Adrenal gland (tissue), 12 donors: ENCODE measurements around the gene NR1D2. TPM values are rescaled to one million over a fixed set of nuclear protein-coding genes. Genes with fewer than 3 reads are reported as not detected.
A peak's percentile ranks its signal among the peaks of the same experiment; 100 is the strongest.

Experiments used
- DNase-seq, 7 donors: peaks; one replicate each; pipeline ENCODE4 v3.0.0-alpha.2; 2019 to 2020
- H3K27ac ChIP-seq, 5 donors: fragments of 200-600 bp; sonication (generic) in 4 of 5; 1 replicate in 3 of 5; 2 replicates in 2 of 5; pipeline versions ENCODE4 v1.5.1 to v1.8.0; 2016 to 2020; ENCODE audit warnings: mild to moderate bottlenecking in 1 of 5
- H3K27me3 ChIP-seq: fragments of 200-600 bp; 2 replicates; pipeline ENCODE4 v1.8.0; 2021
- H3K36me3 ChIP-seq, 2 donors: fragments of 200-600 bp; replicated peaks in 1 of 2; 1 replicate in 1 of 2; 2 replicates in 1 of 2; pipeline versions ENCODE4 v1.5.1 to v1.8.0; 2018 to 2022
- H3K4me1 ChIP-seq, 2 donors: fragments of 200-600 bp; replicated peaks in 1 of 2; 1 replicate in 1 of 2; 2 replicates in 1 of 2; pipeline versions ENCODE4 v1.5.1 to v1.8.0; 2018 to 2021
- H3K4me3 ChIP-seq, 4 donors: fragments of 200-600 bp; sonication (generic) in 3 of 4; one replicate each; pipeline ENCODE4 v1.5.1; 2016 to 2018
- H3K9me3 ChIP-seq, 3 donors: fragments of 200-600 bp; sonication (generic) in 1 of 3; replicated peaks in 1 of 3; 1 replicate in 2 of 3; 2 replicates in 1 of 3; pipeline versions ENCODE4 v1.5.1 to v1.8.0; 2016 to 2021
- POLR2A ChIP-seq, 2 donors: fragments of 450-650 bp; IDR thresholded peaks; one replicate each; pipeline ENCODE4 v1.6.1; 2017; ENCODE audit warnings: antibody characterized with exemption in 2 of 2, mild to moderate bottlenecking in 2 of 2, moderate library complexity in 1 of 2
- WGBS, 4 donors: extraction: QIAGEN DNeasy Blood & Tissue Kit in 2 of 4; methylation state at CpG; one replicate each; pipeline versions ENCODE4 v1.1.5 to v1.1.7; 2013 to 2017; 5-methylcytosine and 5-hydroxymethylcytosine counted together
- intact Hi-C, 2 donors: fragments of 100-400 bp; cut with DNase I; formaldehyde crosslinking; loops; one replicate each; pipeline versions ENCODE4 v1.14.1 to v1.15.0; 2022 to 2023
- polyA plus RNA-seq, 3 donors: library from polyadenylated mRNA; stranded (reverse); fragments of 200-250 nt in 2 of 3; fragments of 350-450 nt in 1 of 3; fragmentation: Illumina TruSeq in 1 of 3; extraction: RNeasy Lipid Tissue Mini Kit (QIAGEN cat#74804) in 1 of 3; gene quantifications; one replicate each; pipeline ENCODE4 v1.2.3, GENCODE V29; 2013 to 2014
- total RNA-seq, 9 donors: library from RNA; depleted of rRNA in 4 of 9; stranded (reverse); fragments of >200 nt in 4 of 9; fragments of 120-200 nt in 1 of 9; fragmentation: NEBNext Ultra II Directional in 1 of 9; extraction: Animal tissue kit (Norgen Biotek cat#: 25700) in 1 of 9; gene quantifications; one replicate each; pipeline versions ENCODE4 v1.1.0 to v1.2.4, GENCODE V29; 2013 to 2023
- TF ChIP-seq, protein P1 (sequence below), 6 experiments: fragments of 450-650 bp in 4 of 6; fragments of 200-600 bp in 2 of 6; sonication (generic) in 1 of 6; IDR thresholded peaks; 1 replicate in 5 of 6; 2 replicates in 1 of 6; pipeline versions ENCODE4 v1.5.1 to v1.8.0; 2016 to 2021; ENCODE audit warnings: antibody characterized with exemption in 6 of 6, mild to moderate bottlenecking in 2 of 6, moderate library complexity in 1 of 6
- donor health status: healthy with polysubstance abuse.
- donor health status: Bipolar disorder and iron deficiency.
- donor health status: DM: yes; HTN: yes; CAD: no.
- donor health status: DM: no; HTN: no; CAD: no.
- donor health status: DM: no; HTN: no; CAD: no.
- donor health status: DM: yes; HTN: yes; CAD: no.

NR1D2 gene
- total and polyA plus RNA-seq, 12 donors: 8.7 to 43.4 (median 29.6) TPM

DNA sequence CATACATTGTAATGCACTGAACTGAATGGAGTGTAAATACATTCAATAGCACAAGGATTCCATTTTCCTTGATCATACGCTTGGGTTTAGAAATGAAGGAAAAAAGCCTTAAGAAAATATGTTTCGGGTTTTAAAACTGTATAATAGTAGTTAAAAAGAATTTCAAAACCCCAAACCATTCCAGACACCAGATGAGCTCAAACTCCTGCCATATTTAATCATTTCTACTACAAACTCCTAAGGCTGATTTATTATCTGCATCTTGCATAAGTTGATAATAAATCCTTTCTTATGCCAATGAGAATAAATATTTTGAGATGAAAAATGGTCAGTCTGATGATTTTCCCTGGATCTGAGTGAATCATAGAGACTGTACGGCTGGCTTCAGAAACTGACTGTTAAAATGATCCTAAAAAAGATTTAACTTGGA is 51.0 kb downstream of the NR1D2 start:
- DNase-seq: no peak
- Histone ChIP-seq H3K4me3 (no peak overlapping the region), H3K4me1 (peaks cover 0 to 9% of the 10 kb centered on the region in 2 donors), H3K27ac (no peak overlapping the region), H3K36me3 (no peaks in the 10 kb centered on the region), H3K9me3 (no peaks in the 10 kb centered on the region), H3K27me3 (no peaks in the 10 kb centered on the region)
- intact Hi-C loops: loop anchor here (5.0 to 10.0 kb wide), 3 partner anchors 101 to 241 kb away; no protein-coding TSS in a partner anchor
- TF ChIP-seq, protein P1, sequence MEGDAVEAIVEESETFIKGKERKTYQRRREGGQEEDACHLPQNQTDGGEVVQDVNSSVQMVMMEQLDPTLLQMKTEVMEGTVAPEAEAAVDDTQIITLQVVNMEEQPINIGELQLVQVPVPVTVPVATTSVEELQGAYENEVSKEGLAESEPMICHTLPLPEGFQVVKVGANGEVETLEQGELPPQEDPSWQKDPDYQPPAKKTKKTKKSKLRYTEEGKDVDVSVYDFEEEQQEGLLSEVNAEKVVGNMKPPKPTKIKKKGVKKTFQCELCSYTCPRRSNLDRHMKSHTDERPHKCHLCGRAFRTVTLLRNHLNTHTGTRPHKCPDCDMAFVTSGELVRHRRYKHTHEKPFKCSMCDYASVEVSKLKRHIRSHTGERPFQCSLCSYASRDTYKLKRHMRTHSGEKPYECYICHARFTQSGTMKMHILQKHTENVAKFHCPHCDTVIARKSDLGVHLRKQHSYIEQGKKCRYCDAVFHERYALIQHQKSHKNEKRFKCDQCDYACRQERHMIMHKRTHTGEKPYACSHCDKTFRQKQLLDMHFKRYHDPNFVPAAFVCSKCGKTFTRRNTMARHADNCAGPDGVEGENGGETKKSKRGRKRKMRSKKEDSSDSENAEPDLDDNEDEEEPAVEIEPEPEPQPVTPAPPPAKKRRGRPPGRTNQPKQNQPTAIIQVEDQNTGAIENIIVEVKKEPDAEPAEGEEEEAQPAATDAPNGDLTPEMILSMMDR (IDR thresholded peaks at IDR 0.05): no peak
- WGBS, 4 donors: 67 to 75% (median 74%) methylated on average over 3 of the region's 3 CpGs

DNA sequence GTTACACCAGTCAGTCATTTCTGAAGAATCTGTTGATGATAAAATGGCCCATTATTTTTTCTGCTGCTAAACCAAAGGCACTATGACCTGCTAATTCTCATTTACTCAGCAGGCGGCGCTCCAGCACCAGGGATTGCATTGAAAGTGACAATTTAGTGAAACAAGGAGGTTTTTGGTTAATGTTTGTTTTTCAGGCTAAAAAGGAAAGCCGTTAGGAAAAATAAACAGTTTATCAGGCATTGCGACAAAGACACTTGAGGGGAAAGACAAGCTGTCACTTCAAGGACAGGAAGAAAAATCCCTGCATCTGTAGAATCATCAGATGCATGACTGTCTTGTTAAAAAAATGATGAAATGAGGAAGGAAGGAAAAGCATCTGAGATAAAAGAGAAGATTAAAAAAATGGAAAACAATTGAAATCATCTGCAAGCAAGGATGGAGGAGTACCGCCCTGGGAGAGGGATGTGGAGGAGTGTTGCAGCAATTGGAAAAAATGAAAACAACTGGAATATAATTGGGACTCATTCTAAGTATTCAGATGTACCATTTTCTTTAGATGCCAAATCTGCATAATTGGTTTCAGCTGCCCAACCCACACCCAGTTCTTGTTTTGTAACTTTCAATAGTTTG is 54.0 kb downstream of the NR1D2 start:
- no peak for TF ChIP-seq POLR2A (IDR thresholded peaks at IDR 0.05)
- TF ChIP-seq, protein P1 (IDR thresholded peaks at IDR 0.05): peak; percentile 77 to 97 (median 95)
- WGBS, 4 donors: 1 to 4% (median 3%) methylated on average over 5 of the region's 5 CpGs
- Histone ChIP-seq H3K4me1 (peaks cover 0 to 5% of the 10 kb centered on the region in 2 donors), H3K27me3 (no peaks in the 10 kb centered on the region), H3K27ac (no peak overlapping the region), H3K9me3 (no peaks in the 10 kb centered on the region), H3K36me3 (no peaks in the 10 kb centered on the region), H3K4me3 (no peak overlapping the region)
- intact Hi-C loops: loop anchor here (5.0 to 10.0 kb wide), 3 partner anchors 104 to 238 kb away; no protein-coding TSS in a partner anchor
- DNase-seq: peak; percentile 53 to 93 (median 74)

DNA sequence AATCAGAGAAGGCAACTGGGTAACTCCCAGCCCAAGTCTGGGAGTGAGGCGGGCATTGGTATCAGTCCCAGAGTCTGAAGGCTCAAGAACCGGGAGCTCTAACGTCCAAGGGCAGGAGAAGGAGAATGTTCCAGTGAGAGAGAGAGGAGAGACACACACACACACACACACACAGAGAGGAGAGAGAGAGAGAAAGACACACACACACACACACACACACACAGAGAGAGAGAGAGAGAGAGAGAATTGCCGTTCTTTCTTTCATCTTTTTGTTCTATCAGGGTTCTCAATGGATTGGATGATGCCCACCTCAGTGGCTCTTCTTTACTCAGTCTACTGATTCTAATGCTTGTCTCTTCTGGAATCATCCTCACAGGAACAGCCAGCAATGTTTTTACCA is 57.0 kb downstream of the NR1D2 start:
- Histone ChIP-seq H3K36me3 (no peaks in the 10 kb centered on the region), H3K4me3 (no peak overlapping the region), H3K27me3 (no peaks in the 10 kb centered on the region), H3K9me3 (no peaks in the 10 kb centered on the region), H3K27ac (no peak overlapping the region), H3K4me1 (peaks cover 0 to 4% of the 10 kb centered on the region in 2 donors)
- TF ChIP-seq, protein P1 (IDR thresholded peaks at IDR 0.05): no peak
- TF ChIP-seq POLR2A (IDR thresholded peaks at IDR 0.05): no peak
- intact Hi-C loops: no loop called here
- no peak for DNase-seq
- 78 to 87% (median 79%) methylated on average over 4 of the region's 4 CpGs for WGBS, 4 donors

DNA sequence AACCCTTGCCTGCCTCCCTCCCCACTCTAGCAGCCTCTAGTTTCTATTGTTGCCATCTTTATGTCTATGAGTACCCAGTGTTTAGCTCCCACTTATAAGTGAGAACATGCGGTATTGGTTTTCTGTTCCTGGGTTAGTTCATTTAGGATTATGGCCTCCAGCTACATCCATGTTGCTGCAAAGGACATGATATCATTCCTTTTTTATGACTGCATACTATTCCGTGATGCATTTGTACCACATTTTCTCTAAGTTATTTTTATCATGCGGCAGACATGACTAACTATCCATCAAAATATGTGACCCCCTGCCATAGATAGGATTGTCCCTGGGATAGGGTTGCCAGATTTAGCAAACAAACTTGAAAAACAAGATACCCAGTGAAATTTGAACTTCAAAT is 58.4 kb downstream of the NR1D2 start:
- Histone ChIP-seq H3K9me3 (no peaks in the 10 kb centered on the region), H3K27me3 (no peaks in the 10 kb centered on the region), H3K4me3 (no peak overlapping the region), H3K27ac (no peak overlapping the region), H3K4me1 (peaks cover 0 to 4% of the 10 kb centered on the region in 2 donors), H3K36me3 (no peaks in the 10 kb centered on the region)
- TF ChIP-seq, protein P1 (IDR thresholded peaks at IDR 0.05): no peak
- no peak for TF ChIP-seq POLR2A (IDR thresholded peaks at IDR 0.05)
- WGBS, 4 donors: 96 to 98% (median 98%) methylated on average over 3 of the region's 3 CpGs
- intact Hi-C loops: no loop called here
- DNase-seq: no peak
